ENCODE data around the gene MAP3K12.
"Not testable (repeated sequence)": the region's sequence is repeated elsewhere in the genome, so short reads cannot be mapped to it uniquely, and the experiment has no call there.

MAP3K12 gene, protein sequence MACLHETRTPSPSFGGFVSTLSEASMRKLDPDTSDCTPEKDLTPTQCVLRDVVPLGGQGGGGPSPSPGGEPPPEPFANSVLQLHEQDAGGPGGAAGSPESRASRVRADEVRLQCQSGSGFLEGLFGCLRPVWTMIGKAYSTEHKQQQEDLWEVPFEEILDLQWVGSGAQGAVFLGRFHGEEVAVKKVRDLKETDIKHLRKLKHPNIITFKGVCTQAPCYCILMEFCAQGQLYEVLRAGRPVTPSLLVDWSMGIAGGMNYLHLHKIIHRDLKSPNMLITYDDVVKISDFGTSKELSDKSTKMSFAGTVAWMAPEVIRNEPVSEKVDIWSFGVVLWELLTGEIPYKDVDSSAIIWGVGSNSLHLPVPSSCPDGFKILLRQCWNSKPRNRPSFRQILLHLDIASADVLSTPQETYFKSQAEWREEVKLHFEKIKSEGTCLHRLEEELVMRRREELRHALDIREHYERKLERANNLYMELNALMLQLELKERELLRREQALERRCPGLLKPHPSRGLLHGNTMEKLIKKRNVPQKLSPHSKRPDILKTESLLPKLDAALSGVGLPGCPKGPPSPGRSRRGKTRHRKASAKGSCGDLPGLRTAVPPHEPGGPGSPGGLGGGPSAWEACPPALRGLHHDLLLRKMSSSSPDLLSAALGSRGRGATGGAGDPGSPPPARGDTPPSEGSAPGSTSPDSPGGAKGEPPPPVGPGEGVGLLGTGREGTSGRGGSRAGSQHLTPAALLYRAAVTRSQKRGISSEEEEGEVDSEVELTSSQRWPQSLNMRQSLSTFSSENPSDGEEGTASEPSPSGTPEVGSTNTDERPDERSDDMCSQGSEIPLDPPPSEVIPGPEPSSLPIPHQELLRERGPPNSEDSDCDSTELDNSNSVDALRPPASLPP

DNA sequence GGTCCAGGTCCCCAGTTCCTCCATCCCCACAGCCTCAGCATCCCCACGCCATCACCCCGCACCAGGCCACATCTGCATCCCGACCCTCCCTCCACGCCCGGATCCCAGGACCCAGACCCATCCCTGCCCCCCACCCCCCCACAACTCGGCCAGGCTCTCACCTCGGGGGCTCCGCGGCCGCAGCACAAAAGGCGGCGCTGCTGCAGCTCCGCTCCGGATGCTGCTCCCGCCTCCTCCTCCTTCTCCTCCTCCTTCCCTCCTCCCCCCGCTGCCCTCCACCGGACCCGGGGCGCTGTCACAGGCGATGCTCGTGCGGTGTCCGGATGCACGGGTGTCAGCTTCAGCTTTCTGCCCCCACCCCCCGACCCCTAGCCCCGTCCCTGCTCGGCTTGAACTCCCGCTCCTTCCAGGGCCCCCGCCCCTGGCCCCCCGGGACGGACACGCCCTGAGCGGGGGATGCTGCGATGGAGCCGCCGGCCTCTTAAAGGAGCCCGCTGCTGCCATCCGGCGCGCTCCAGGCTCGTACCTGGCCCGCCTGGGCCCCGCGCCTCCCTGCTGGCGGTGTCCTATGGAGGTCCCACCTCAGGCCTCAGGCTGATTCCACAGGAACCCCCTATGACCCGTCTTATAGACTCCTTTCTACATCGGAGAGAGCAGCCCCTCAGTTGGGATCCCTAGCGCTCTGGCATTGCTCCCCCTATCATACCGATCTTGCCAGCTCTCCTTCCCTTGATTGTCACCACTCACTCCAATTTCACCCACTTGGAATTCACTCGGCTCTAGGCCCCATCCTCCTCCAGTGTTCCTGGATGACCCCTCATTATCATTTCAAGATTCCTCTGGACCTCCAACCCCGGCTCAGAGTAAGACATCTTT lies at the start of gene MAP3K12:
TSS of gene MAP3K12 (minus strand) at position 193 of the 876 bp plus-strand sequence. CDS start 12,067 bp downstream, outside the sequence.
- peak; percentile 90 for DNase-seq

DNA sequence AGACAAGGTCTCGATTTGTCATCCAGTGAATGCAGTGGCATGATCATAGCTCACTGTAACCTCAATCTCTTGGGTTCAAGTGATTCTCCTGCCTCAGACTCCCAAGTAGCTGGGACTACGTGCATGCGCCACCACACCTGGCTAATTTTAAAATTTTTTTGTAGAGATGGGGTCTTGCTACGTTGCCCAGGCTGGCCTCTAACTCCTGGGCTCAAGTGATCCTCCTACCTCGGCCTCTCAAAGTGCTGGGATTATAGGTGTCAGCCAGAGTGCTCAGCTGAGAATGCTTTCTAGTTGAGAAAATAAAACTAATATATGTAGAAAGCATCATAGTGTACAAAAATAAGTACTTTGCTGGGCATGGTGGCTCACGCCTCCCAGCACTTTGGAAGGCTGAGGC lies 49.1 kb upstream of the MAP3K12 start:
- not testable (repeated sequence) for DNase-seq

DNA sequence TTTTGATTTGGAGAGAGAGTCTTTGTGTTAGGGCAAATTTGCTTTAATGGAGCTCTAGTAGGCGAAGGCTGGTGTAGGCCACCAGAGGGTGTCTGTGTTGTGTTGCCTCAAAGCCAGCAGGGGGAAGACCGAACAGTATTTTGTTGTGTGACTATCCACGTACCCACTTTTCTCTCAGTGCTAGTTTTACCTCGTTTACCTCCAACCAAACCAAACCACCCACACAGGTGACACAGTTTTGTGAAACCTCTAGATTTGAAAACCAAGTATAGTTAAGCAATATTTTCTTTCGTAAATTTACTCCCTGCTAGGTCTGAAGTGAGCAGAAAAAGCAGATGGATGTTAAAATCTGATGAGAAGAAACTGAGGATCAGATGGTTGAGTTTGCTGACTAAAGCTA lies 44.3 kb upstream of the MAP3K12 start:
- no peak for DNase-seq

DNA sequence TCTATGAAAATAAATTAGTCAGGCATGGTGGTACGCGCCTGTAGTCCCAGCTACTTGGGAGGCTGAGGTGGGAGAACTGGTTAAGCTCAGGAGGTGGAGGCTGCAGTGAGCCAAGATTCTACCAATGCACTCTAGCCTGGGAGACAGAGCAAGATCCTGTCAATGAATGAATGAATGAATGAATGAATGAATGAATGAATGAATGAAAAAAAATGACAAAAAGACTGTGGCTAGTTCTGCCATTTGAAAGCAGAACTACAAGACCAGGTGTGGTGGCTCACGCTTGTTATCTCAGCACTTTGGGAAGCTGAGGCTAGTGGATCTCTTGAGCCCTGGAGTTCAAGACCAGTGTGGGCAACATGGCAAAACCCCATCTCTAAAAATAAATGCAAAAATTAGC lies 40.3 kb upstream of the MAP3K12 start:
- no peak for DNase-seq

DNA sequence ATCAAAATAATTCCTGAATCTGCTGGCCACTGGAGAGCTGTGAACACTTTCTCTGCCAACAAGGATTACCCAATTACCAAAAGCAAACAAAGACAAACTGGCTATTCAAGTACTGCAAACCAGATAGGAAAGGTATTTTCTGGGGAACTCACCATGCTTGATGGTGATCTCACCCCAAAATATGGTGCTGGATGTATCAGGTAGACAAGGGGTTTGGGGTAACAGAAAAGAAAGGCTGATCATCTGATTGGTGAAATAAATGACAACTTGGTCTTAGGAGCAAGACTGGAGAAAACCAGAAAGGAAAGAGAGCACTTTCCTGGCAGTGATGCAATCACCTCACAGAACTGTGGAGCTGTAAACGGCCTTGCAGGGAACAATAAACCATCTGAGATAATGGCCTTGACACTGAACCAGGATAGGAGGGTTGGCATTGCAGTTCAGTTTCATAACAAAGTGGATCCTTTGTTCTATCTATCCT lies 39.0 kb upstream of the MAP3K12 start:
- DNase-seq, result no peak

DNA sequence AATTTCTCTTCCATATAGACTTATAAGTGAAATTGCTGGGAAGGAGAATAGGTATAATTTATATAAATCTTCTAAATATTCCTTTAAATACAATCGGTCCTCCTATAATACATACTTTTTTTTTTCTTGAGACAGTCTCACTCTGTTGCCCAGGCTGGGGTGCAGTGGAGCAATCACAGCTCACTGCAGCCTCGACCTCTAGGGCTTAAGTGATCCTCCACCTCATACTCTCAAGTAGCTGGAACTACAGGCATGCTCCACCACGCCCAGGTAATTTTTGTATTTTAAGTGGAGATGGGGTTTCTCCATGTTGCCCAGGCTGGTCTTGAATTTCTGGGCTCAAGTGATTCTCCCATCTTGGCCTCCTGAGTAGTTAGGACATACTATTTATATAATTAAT lies 37.7 kb upstream of the MAP3K12 start:
- no peak for DNase-seq

DNA sequence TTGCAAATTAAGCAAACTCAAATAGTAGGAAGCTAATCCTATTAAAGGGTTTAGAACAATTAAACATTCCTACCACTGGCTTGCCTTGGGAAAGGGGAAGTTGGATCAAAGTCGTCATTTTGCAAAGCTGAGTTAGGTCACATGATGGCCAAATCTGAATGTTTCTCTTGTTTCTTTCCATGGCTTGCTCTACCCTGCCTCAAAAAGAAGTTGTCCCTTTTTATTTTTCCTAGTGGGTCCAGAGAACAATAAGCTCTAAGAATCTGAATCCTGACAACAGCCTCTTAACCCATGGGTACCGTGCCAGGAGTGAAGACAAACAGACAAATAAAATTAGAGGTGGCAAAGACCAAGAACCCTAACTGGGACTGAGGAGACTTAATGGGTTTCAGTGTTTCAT lies 34.2 kb upstream of the MAP3K12 start:
- no peak for DNase-seq

DNA sequence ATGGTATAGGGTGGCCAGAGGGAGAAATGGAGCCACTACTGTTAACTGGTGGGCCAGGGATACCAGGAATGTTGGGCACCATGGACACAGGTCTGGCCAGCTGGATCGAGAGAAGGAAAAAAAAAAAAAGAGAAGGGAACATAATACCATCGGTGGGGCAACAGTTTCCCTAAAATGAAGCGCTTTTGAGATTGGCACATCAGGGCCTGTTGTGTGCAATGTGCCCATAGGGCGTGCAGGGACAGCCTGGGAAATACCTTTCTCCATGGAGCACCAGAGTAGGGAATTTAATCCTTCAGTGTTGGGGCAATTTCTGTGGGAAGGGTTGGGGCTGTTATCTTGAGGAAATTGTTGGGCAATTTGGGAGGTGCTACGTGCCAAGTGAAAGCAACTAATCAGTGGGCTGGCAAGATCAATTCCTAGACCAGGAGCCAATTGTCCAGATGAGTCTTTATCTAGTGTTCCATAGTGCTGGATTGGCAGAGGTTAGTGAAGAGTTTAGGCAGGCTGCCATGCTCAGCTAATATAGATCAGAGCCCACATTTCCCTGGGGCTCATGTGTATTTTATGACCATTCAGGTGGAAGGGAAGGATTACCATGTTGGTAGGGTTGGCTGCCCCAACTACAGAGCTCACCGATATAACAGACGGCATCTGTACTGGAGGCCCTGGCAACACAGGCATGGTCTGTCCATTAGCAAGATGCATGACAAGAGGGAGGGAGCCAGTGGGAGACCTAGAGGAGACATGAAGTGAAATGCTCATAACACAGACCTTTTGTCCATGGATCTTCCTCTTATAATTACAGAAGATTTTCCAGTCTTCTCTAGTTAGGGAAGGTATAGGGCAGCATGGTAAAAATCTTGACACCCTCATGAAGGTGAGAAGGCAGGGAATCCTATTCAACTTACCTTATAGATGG lies 33.5 kb upstream of the MAP3K12 start:
- no peak for DNase-seq

DNA sequence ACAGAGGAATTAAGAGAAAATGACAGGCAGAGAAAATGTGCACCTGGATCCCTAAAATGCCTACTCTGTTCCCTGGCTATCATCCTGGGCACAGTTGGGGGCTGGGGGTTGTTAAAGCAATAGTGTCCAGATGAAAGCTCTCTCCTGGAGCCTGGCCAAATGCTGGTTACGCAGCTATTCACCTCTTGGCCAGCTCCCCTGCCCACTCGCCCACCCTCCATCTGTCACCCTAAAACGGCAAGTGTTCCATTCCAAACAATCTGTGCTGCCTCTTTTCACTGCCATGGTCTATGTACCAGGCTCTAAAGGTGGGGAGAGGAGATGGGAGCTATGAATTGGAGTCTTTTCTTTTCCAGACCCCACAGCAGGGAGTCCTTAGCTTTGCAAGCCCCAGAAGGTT lies 32.8 kb upstream of the MAP3K12 start:
- DNase-seq, result no peak

DNA sequence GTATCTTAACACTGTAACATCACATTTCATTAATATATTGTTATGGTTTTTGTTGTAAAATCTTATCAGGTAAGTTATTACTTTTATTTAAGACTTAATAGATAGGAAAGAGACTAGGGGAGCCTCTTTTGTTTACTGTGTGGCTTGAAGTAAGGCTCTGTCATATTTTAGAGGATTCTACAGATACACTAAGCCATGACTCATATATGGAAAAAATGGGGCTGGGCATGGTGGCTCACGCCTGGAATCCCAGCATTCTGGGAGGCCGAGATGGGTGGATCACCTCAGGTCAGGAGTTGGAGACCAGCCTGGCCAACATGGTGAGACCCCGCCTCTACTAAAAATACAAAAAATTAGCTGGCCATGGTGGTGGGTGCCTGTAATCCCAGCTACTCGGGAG lies 31.7 kb upstream of the MAP3K12 start:
- DNase-seq, result no peak

DNA sequence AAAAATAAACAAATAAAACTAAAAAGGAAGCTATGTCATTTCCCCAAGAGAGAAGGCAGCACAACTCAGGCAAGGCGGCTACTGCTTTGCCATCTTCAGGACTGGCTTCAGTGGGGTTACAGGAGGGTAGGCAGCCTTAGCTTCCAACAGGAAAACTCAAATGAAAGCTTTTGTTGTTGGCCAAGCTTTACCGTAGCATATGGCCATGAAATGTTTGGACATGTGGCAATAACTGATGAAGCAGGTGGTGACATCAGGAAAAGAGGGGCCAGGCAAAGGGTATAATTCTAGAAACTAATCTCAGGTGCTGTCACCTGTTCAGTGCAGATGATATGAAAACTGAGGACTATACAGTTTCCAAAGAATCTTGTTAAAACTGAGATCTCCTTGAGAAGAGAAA lies 30.8 kb upstream of the MAP3K12 start:
- no peak for DNase-seq

DNA sequence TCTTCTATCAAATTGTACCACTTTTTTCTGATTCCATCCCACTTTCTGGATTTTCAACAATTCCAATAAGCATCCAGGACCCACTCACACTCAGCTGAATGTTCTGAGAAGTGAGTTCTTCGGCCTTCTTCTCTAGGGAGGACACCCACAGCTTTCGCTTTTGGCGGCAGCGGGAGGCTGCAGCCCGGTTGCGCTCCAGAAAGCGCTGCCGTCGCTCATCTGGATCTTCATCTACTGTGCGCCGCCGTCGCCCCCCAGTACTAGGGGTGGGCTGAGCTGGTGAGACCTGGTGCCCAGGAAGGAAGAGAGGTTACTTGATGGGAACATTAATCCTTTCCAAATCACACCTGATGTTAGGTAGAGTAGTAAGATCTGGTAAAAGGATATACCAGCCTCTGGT lies 25.2 kb upstream of the MAP3K12 start:
- DNase-seq, result no peak

DNA sequence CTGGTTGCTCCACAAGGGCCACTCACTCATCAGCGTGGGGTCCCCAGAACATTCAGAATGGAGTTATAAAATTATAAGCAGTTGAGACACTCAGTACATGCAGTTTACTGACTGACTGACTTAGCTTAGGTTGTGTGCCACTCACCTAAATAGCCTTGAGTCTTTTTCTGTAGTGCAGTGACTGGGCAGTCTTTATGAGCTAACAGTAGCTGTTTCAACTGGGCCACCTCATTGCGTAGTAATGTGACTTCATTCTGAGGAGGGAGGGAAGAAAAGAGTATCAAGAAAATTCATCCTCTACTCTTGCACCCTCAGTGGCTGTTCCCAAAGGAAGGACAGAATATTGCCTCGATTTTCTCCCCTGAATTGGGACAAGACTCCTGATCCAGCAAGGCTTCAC lies 23.9 kb upstream of the MAP3K12 start:
- DNase-seq, result no peak

DNA sequence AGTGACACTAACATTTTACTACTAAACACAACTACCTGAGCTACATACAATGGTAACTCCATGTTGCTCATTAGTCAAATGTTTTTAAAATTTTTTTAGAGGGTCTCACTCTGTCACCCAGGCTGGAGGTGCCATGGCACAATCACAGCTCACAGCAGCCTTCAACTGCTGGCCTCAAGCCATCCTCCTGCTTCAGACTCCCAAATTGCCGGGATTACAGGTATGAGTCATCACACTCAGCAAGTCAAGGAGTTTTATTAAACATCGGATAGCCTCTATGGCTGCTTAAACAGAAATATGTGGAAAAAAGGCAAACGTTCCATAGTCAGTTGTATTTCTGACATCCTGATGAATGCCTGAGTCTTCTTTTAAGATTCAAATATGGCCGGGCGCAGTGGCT lies 19.1 kb upstream of the MAP3K12 start:
- no peak for DNase-seq

DNA sequence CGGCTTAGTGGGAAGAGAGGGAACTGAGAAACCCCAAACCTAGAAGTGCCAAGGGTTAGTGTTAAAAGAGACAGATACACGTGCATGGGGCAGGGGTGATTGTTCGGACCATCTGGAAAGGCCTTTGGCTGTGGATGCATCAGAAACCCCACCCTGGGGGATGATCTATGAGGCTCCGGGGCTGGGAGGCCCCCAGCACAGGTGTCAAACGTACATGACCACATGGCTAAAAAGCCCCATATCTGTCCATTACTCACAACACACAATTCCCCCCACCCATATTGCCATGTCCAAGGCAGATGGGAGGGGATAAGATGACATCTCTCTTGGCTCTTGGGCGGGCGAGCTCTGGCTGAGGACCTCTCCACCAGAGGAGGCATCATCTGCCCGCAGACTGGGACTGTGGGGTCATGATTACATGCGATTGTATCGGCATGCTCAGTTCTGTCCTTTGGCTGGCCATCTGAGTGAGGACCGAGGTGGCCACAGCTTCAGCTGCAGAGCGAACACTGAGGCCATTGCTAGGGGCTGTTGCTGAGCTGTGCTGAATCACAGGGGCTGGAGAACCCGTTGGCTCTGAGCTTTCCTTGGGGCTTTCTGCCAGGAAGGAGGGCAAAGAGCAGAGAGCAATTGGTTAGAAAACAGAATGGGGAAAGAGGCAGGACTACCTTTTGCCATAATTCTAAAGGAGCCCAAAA lies 17.6 kb upstream of the MAP3K12 start:
- no peak for DNase-seq

DNA sequence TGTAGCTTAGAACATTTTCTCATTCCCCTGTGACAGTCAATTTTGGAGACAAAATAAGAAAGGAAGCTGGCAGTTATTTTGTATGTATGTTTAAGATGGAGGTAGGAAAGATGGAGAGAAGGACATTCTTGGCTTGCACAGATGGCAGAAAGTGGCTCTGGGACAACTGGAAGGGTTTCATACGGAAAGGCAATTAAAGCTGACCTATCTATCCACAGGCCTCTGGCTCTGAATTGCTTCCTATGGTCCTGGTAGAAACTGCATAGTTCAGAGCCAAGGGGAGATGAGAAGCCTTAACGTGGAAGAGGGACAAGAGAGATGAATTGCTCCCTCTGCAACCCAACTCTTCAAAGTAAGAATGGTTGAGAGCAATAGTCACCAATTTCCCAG lies 16.0 kb upstream of the MAP3K12 start:
- DNase-seq, result no peak

DNA sequence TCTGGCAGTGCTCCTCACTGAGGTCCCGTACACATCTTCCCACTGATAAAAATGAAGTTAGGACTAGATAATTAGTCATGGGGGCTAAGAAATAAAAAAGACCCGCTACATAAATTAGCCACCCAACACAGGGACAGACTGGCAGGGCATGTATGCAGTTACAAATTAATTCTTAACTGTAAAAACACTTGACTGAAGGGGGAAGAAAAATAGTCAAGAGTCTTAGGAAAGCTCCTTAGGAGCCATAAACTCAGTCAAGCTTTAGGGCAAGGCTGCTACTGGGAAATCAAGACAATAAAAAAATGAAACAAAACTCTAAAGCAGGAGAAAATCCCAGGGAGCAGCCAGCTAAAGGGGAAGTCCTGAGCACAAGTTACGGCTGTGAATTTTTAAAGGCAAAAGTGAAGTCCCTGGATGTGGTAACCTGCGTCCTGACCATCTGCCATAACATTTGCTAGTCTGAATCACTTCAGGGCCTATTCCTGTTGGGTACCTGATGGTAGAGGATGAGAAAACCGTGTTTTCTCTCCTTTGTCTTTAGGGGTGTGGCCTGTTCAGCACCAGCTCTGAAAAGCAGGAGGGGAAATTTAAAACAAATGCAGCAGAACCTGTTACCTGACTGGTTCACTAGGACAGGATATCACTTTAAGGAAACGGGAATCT lies 15.5 kb upstream of the MAP3K12 start:
- DNase-seq, result no peak

DNA sequence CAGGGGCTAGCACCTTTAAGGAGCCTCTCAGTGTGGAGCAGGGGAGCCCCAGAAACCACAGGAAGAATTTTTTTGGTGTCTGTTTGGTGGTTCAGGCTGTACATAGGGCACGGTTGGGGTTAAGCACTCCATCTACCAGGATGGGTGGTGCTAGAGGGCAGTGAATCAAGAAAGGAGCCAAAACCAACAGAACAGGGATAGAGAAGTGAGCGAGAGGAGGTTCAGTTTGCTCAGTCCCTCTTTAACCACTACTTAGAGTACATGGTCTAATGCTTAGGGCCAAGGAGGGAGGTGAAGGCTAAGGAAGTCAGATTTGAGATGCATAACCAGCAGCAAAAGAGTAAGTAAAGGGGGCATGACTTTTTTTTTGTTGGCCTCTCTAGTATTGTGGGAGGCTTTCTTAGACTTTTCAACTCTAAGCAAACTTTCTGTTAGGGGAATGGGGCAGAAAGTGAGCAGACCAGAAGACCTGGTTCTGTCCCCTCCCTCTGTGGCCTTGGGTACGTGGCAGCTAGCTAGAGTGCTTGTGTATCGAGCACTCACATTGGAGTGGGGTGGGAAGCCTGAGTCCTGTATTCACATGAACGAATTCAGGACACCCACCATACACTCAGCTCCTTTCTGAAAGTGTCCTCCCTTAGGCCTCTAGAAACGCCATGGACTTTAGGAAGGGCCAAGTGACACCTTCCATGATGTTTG lies 14.6 kb upstream of the MAP3K12 start:
- no peak for DNase-seq

DNA sequence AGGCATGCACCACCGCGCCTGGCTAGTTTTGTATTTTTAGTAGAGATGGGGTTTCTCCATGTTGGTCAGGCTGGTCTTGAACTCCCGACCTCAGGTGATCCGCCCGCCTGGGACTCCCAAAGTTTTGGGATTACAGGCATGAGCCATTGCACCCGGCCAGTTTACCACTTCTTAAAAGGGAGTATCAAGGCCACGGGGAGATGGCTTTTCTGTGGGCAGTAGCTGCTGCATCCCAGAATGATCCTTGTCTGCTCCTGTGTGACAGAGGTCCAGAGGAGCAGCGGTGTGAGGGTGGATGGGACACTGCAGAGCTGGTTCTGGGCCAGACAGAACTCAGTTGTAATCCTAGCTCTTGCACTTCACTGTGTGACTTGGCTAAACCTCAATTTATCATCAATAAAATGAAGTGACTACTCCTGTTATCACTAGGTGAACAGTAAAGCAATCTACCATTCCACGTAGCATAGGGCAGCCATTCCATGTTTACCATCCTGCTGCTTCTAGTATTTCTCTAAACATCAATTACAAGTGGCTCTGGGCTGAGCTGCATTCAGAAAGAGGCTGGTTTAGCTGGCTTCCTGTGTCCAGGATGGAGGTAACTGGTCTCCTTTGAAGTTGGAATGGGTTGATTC lies 11.0 kb upstream of the MAP3K12 start:
- DNase-seq, result no peak

Data from activated CD8-positive, alpha-beta memory T cell treated with anti-CD3 and anti-CD28 coated beads for 24 hours (primary cell).